Heart right ventricle (tissue), 16 donors: ENCODE results near the gene ITPR2. TPM values are rescaled to one million over a fixed set of nuclear protein-coding genes. Genes with fewer than 3 reads are reported as not detected.

Source experiments
- ATAC-seq, 8 donors: fragments of 200-7000 bp; cut with Tn5 transposase; one replicate each; pipeline ENCODE4 v1.9.1; 2020; ENCODE audit warnings: mild to moderate bottlenecking in 8 of 8, moderate library complexity in 8 of 8, moderate number of reproducible peaks in 1 of 8
- DNase-seq, 2 donors: peaks; one replicate each; pipeline ENCODE4 v3.0.0-alpha.2; 2020
- H3K27ac ChIP-seq, 10 donors: fragments of 200-600 bp; sonication (generic) in 2 of 10; one replicate each; pipeline versions ENCODE4 v1.5.0 to v1.8.0; 2020 to 2022; ENCODE audit warnings: mild to moderate bottlenecking in 3 of 10
- H3K27me3 ChIP-seq, 7 donors: fragments of 200-600 bp; one replicate each; pipeline ENCODE4 v1.8.0; 2021 to 2022; ENCODE audit warnings: mild to moderate bottlenecking in 2 of 7
- H3K36me3 ChIP-seq, 9 donors: fragments of 200-600 bp; sonication (generic) in 1 of 9; one replicate each; pipeline versions ENCODE4 v1.5.0 to v1.8.0; 2020 to 2022; ENCODE audit warnings: mild to moderate bottlenecking in 2 of 9
- H3K4me1 ChIP-seq, 9 donors: fragments of 200-600 bp; sonication (generic) in 1 of 9; one replicate each; pipeline versions ENCODE4 v1.5.0 to v1.8.0; 2020 to 2022; ENCODE audit warnings: mild to moderate bottlenecking in 4 of 9
- H3K4me3 ChIP-seq, 10 donors: fragments of 200-600 bp; sonication (generic) in 2 of 10; one replicate each; pipeline versions ENCODE4 v1.5.0 to v1.8.0; 2020 to 2022; ENCODE audit warnings: mild to moderate bottlenecking in 7 of 10, moderate library complexity in 2 of 10
- H3K9me3 ChIP-seq, 11 donors: fragments of 200-600 bp in 10 of 11; sonication (generic) in 2 of 11; one replicate each; pipeline versions ENCODE4 v1.5.0 to v1.8.0; 2013 to 2022; ENCODE audit warnings: mild to moderate bottlenecking in 2 of 11, control low read depth in 1 of 11, moderate library complexity in 1 of 11
- WGBS, 2 donors: extraction: QIAGEN DNeasy Blood & Tissue Kit; methylation state at CpG; one replicate each; pipeline ENCODE4 v1.1.7; 2013; ENCODE audit warnings: inconsistent platforms in 1 of 2; 5-methylcytosine and 5-hydroxymethylcytosine counted together
- intact Hi-C, 10 donors: fragments of 100-400 bp; cut with DNase I; formaldehyde crosslinking; loops; one replicate each; pipeline versions ENCODE4 v1.11.1 to v1.14.2; 2022
- polyA plus RNA-seq, 2 donors: library from polyadenylated mRNA; stranded (reverse); fragments of 200-250 nt; gene quantifications; one replicate each; pipeline ENCODE4 v1.2.3, GENCODE V29; 2013
- total RNA-seq, 10 donors: library from RNA; stranded (reverse); fragmentation: NEBNext Ultra II Directional in 3 of 10; extraction: Animal tissue kit (Norgen Biotek cat#: 25700) in 3 of 10; gene quantifications; one replicate each; pipeline versions ENCODE4 v1.2.1 to v1.2.4, GENCODE V29; 2021 to 2023
- TF ChIP-seq, protein P1 (sequence below), 9 donors: fragments of 200-600 bp; sonication (generic) in 2 of 9; IDR thresholded peaks; one replicate each; pipeline versions ENCODE4 v1.5.0 to v1.8.0; 2021 to 2022; ENCODE audit warnings: antibody characterized with exemption in 9 of 9, mild to moderate bottlenecking in 5 of 9, moderate library complexity in 1 of 9
- donor health status: Arrhythmogenic right ventricular cardiomyopathy.
- donor health status: ischemic (EF 13 %, LVEDD 7.1; RV severe dilation, severe dysfunction).
- donor health status: healthy with polysubstance abuse.
- donor health status: DM: no; HTN: yes; CAD: no.
- donor health status: DM: no; HTN: no; CAD: no.
- donor health status: ischemic (EF 25% LVEDD 6.9; RV normal size, moderate dysfunction).
- donor health status: ischemic (EF 25% LVEDD 5.7; RV mildly dilated, moderate dysfunction).
- donor health status: healthy.
- donor health status: DM: yes; HTN: yes; CAD: no.
- donor health status: Ischemic cardiomyopathy.
- donor health status: ischemic (EF 35%, LVEDD 5.7; RV mildly dilated, moderate dysfunction).
- donor health status: nonischemic (EF 11% LVEDD 7.7; RV severe dilation, severe dysfunction).
- donor health status: DM: yes; HTN: yes; CAD: no.
- donor health status: PGD.
- donor health status: ischemic (EF 29% LVEDD 5.4; RV normal size, mild dysfunction).
- donor health status: nonischemic (EF 23%, LVEDD 6.1; RV moderate dilation, normal function).

ITPR2 gene
- total and polyA plus RNA-seq, 12 donors = 2.0 to 18.9 (median 14.3) TPM

DNA sequence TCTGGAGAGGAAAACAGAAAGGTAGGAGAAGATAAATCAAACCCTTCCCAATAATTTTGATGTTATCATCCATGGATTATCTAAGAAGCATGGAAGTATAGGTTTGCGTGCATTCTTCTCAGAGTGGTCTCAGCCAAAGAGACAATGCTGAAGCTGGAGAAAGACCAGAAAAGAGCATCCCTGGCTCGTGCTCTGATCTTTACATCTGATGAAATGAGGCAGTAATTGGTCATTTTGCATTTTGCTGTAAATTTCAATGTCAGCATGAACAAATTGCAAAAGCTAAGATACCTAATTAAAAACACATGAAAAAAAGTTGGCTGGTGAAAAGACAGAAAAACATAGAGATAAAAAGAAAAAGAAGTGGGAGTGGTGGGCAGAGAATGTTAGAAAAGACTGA is 252.4 kb downstream of the ITPR2 start:
- WGBS, 2 donors = 93 to 94% methylated on average over 2 of the region's 2 CpGs
- Histone ChIP-seq H3K27ac (no peak overlapping the region), H3K4me1 (peaks cover 0 to 4% (median 0%) of the 10 kb centered on the region in 9 donors), H3K27me3 (no peaks in the 10 kb centered on the region), H3K4me3 (no peak overlapping the region), H3K9me3 (no peaks in the 10 kb centered on the region), H3K36me3 (peaks cover 0 to 47% (median 8%) of the 10 kb centered on the region in 9 donors)
- no peak for DNase-seq
- TF ChIP-seq, protein P1, sequence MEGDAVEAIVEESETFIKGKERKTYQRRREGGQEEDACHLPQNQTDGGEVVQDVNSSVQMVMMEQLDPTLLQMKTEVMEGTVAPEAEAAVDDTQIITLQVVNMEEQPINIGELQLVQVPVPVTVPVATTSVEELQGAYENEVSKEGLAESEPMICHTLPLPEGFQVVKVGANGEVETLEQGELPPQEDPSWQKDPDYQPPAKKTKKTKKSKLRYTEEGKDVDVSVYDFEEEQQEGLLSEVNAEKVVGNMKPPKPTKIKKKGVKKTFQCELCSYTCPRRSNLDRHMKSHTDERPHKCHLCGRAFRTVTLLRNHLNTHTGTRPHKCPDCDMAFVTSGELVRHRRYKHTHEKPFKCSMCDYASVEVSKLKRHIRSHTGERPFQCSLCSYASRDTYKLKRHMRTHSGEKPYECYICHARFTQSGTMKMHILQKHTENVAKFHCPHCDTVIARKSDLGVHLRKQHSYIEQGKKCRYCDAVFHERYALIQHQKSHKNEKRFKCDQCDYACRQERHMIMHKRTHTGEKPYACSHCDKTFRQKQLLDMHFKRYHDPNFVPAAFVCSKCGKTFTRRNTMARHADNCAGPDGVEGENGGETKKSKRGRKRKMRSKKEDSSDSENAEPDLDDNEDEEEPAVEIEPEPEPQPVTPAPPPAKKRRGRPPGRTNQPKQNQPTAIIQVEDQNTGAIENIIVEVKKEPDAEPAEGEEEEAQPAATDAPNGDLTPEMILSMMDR (IDR thresholded peaks at IDR 0.05) = no peak
- intact Hi-C loops = no loop called here
- no peak for ATAC-seq

DNA sequence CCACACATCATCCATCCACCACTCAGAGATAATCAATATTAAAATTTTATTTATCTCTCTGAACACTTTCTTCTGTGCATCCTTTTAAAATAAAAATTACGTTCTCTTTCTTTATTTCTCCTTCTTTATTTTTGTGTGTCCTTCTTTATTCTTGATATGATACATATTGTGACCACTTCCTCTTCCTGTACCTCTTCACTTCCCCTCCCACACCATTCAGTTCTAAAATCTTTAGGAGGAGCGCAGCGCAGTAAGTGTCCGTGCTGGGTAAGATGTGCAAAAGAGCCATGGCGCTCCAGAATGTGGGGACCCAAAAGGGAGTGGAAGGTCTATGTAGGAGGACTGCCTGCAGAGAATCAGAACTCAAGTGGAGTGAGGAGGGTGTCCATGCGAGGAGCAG is 256.7 kb downstream of the ITPR2 start:
- TF ChIP-seq, protein P1 (IDR thresholded peaks at IDR 0.05) = no peak
- peaks cover 0 to 4% (median 0%) of the 10 kb centered on the region in 9 donors for H3K4me1 ChIP-seq
- intact Hi-C loops = no loop called here
- H3K36me3 ChIP-seq = peaks cover 0 to 49% (median 8%) of the 10 kb centered on the region in 9 donors
- H3K27ac ChIP-seq = no peak overlapping the region
- DNase-seq (no peak), ATAC-seq (no peak)
- H3K27me3 ChIP-seq = no peaks in the 10 kb centered on the region
- H3K9me3 ChIP-seq = no peaks in the 10 kb centered on the region
- H3K4me3 ChIP-seq = no peak overlapping the region
- 90 to 91% methylated on average over 6 of the region's 6 CpGs for WGBS, 2 donors

DNA sequence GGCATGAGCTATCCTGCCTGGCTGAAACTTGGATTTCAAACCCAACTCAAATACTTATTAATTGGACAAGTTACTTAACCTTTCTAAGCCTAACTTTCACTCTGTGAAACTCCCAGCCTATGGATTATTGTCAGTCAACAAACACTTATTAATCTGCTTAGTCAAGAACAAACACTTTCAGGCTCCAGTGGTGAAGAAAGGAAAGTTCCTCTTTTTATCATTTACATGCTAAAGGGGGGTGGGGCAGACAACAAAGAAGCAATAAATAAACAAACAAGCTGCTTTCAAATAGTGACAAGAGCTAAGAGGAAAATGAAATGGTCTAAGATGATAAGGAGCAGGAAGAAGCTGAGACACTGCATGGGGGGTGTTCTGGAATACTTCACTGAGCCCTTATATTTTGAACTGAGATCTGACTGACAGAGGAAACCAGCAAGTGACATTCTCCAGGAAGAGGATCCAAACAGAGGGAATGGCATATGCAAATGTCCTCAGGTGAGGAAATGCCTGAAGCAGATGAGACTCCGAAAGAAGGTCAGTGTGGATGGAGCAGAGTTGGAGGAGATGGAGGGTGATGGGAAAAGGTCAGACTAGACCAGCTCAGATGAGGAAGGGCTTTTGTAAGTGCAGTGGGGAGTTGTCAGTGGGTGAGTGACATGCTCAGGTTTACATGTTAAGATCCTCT is 259.6 kb downstream of the ITPR2 start:
- no peaks in the 10 kb centered on the region for H3K27me3 ChIP-seq
- ATAC-seq = no peak
- DNase-seq = no peak
- 100% methylated on average over 1 of the region's 1 CpG for WGBS, 2 donors
- H3K4me1 ChIP-seq = peaks cover 0 to 4% (median 0%) of the 10 kb centered on the region in 9 donors
- no peak overlapping the region for H3K4me3 ChIP-seq
- peaks cover 0 to 31% (median 6%) of the 10 kb centered on the region in 9 donors for H3K36me3 ChIP-seq
- no peak overlapping the region for H3K27ac ChIP-seq
- intact Hi-C loops = no loop called here
- no peaks in the 10 kb centered on the region for H3K9me3 ChIP-seq
- TF ChIP-seq, protein P1 (IDR thresholded peaks at IDR 0.05) = no peak

DNA sequence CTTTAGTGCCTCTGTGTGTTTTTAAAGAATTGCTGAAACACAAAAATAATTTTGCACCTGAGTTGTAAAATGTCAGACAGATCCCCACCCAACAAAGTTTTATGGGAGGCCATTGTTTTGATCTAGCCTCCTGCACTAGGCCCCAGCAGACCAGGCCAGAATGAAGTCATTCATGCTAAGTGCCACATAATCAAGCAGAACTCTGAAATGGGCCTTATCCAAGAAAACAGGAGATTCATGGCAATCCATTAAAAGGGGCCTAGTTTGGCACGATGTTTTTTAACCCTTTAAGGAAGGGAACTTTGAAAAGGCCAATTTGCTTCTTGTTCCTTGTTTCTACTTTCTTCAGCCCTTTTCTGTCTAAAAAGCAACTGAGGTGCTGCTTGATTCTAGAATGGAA is 260.9 kb downstream of the ITPR2 start:
- no peaks in the 10 kb centered on the region for H3K27me3 ChIP-seq
- H3K4me1 ChIP-seq = peaks cover 0 to 4% (median 0%) of the 10 kb centered on the region in 9 donors
- no peak overlapping the region for H3K4me3 ChIP-seq
- 0 to 59% methylated on average over 1 of the region's 1 CpG for WGBS, 2 donors
- TF ChIP-seq, protein P1 (IDR thresholded peaks at IDR 0.05) = no peak
- H3K27ac ChIP-seq = no peak overlapping the region
- DNase-seq (no peak), ATAC-seq (no peak)
- H3K36me3 ChIP-seq = peaks cover 0 to 19% (median 0%) of the 10 kb centered on the region in 9 donors
- no peaks in the 10 kb centered on the region for H3K9me3 ChIP-seq
- intact Hi-C loops = no loop called here
